H1 (cell line): Measurements from ENCODE around the gene R3HDM1. TPM values are rescaled to one million over a fixed set of nuclear protein-coding genes. Genes with fewer than 3 reads are reported as not detected.

Source experiments
- CTCF ChIA-PET: fragments of 300-600 bp; sonication (Branson Sonifier 250); formaldehyde crosslinking; loops from one replicate; lab custom pipeline; 2021; ENCODE audit not compliant: partially characterized antibody; lab: Charles Lee
- POLR2A ChIA-PET: fragments of 300-600 bp; sonication (Branson Sonifier 250); formaldehyde crosslinking; loops from one replicate; lab custom pipeline; 2021; ENCODE audit warnings: inconsistent platforms; ENCODE audit not compliant: partially characterized antibody; lab: Charles Lee
- DNase-seq, 2 experiments: peaks; one replicate each; pipeline versions ENCODE4 v3.0.0 to v3.0.0-alpha.2; 2010 to 2022; ENCODE audit warnings: low spot score in 2 of 2, low read depth in 1 of 2, mixed read lengths in 1 of 2
- FAIRE-seq: peaks from 2 replicates; lab custom pipeline; 2011; peaks lifted over from hg19 to GRCh38; lab: Jason Lieb, UNC
- H2AFZ ChIP-seq: 2 replicates; pipeline ENCODE4 v1.8.1; 2012; ENCODE audit warnings: low read length, inconsistent platforms
- H2AK5ac ChIP-seq: 2 replicates; pipeline ENCODE4 v1.6.1; 2013; ENCODE audit warnings: low read depth, low read length
- H2BK120ac ChIP-seq: replicated peaks from 2 replicates; pipeline ENCODE3; 2013; ENCODE audit warnings: low read depth, low read length, inconsistent platforms
- H2BK12ac ChIP-seq: 2 replicates; pipeline ENCODE4 v1.6.1; 2013; ENCODE audit warnings: low read depth, low read length
- H2BK15ac ChIP-seq: 2 replicates; pipeline ENCODE4 v1.6.1; 2013; ENCODE audit warnings: low read length
- H2BK20ac ChIP-seq: 2 replicates; pipeline ENCODE4 v1.6.1; 2013; ENCODE audit warnings: low read length
- H2BK5ac ChIP-seq: 2 replicates; pipeline ENCODE4 v1.6.1; 2013; ENCODE audit warnings: low read depth, low read length
- H3K14ac ChIP-seq: 2 replicates; pipeline ENCODE4 v1.6.1; 2013; ENCODE audit warnings: inconsistent platforms; ENCODE audit not compliant: insufficient read length
- H3K18ac ChIP-seq: 2 replicates; pipeline ENCODE4 v1.6.1; 2013; ENCODE audit warnings: low read length; ENCODE audit errors: extremely low read depth
- H3K23ac ChIP-seq: 2 replicates; pipeline ENCODE4 v1.6.1; 2013; ENCODE audit warnings: inconsistent platforms; ENCODE audit not compliant: insufficient read length
- H3K23me2 ChIP-seq: 2 replicates; pipeline ENCODE4 v1.6.1; 2013; ENCODE audit warnings: low read depth, low read length
- H3K27ac ChIP-seq: 2 replicates; pipeline ENCODE4 v1.6.1; 2011; ENCODE audit warnings: low read depth, low read length, inconsistent platforms
- H3K27me3 ChIP-seq, 4 experiments: replicated peaks in 1 of 4; 1 replicate in 1 of 4; 2 replicates in 3 of 4; pipeline versions ENCODE4 v1.6.1 to v1.8.1; 2011 to 2013; ENCODE audit warnings: low read length in 3 of 4, mild to moderate bottlenecking in 3 of 4, inconsistent platforms in 2 of 4, mixed read lengths in 2 of 4, moderate library complexity in 1 of 4; ENCODE audit not compliant: control insufficient read depth in 3 of 4, insufficient read depth in 3 of 4; ENCODE audit errors: extremely low read depth in 1 of 4
- H3K36me3 ChIP-seq, 4 experiments: 2 replicates each; pipeline versions ENCODE4 v1.6.1 to v1.8.1; 2011 to 2013; ENCODE audit warnings: mild to moderate bottlenecking in 4 of 4, low read length in 3 of 4, moderate library complexity in 2 of 4, control low read depth in 1 of 4, inconsistent platforms in 1 of 4; ENCODE audit not compliant: insufficient read depth in 4 of 4, control insufficient read depth in 2 of 4
- H3K4ac ChIP-seq: replicated peaks from 2 replicates; pipeline ENCODE3; 2013; ENCODE audit warnings: low read length, low read depth, mixed read lengths, inconsistent platforms; ENCODE audit not compliant: insufficient read length
- H3K4me1 ChIP-seq, 4 experiments: replicated peaks in 1 of 4; 1 replicate in 1 of 4; 2 replicates in 3 of 4; pipeline versions ENCODE4 v1.6.1 to v1.8.1; 2011 to 2013; ENCODE audit warnings: low read length in 3 of 4, inconsistent platforms in 2 of 4, mixed read lengths in 1 of 4; ENCODE audit not compliant: insufficient read depth in 4 of 4, control insufficient read depth in 3 of 4
- H3K4me2 ChIP-seq, 2 experiments: 2 replicates each; pipeline versions ENCODE4 v1.6.1 to v1.8.1; 2011 to 2013; ENCODE audit warnings: low read depth in 2 of 2, low read length in 2 of 2, control low read depth in 1 of 2, inconsistent platforms in 1 of 2, mild to moderate bottlenecking in 1 of 2; ENCODE audit not compliant: insufficient read depth in 1 of 2
- H3K4me3 ChIP-seq, 4 experiments: fragments of 200-600, 300-600 bp in 1 of 4; sonication (generic), shearing (Covaris generic), sonication (Bioruptor Twin) in 1 of 4; 2 replicates each; pipeline versions ENCODE4 v1.5.1 to v1.8.1; 2011 to 2016; ENCODE audit warnings: low read length in 4 of 4, low read depth in 3 of 4, control low read depth in 2 of 4, inconsistent platforms in 2 of 4, mild to moderate bottlenecking in 2 of 4, mixed read lengths in 1 of 4, moderate library complexity in 1 of 4; ENCODE audit not compliant: insufficient read depth in 2 of 4; ENCODE audit errors: extremely low read depth in 1 of 4
- H3K56ac ChIP-seq: replicated peaks from 2 replicates; pipeline ENCODE3; 2013; ENCODE audit warnings: low read depth, mild to moderate bottlenecking, mixed read lengths, low read length, inconsistent platforms; ENCODE audit not compliant: insufficient read length
- H3K79me1 ChIP-seq: 2 replicates; pipeline ENCODE4 v1.6.1; 2013; ENCODE audit warnings: low read depth, low read length, control low read depth
- H3K79me2 ChIP-seq, 2 experiments: 2 replicates each; pipeline versions ENCODE4 v1.6.1 to v1.8.1; 2012 to 2013; ENCODE audit warnings: low read length in 2 of 2, mild to moderate bottlenecking in 2 of 2, inconsistent platforms in 1 of 2; ENCODE audit not compliant: insufficient read depth in 2 of 2, control insufficient read depth in 1 of 2
- H3K9ac ChIP-seq, 4 experiments: replicated peaks in 1 of 4; 1 replicate in 1 of 4; 2 replicates in 3 of 4; pipeline versions ENCODE4 v1.6.1 to v1.8.1; 2011 to 2013; ENCODE audit warnings: low read depth in 3 of 4, low read length in 3 of 4, control low read depth in 2 of 4, mild to moderate bottlenecking in 2 of 4, moderate library complexity in 2 of 4, inconsistent platforms in 1 of 4; ENCODE audit errors: extremely low read depth in 1 of 4
- H3K9me3 ChIP-seq, 2 experiments: 2 replicates each; pipeline versions ENCODE4 v1.6.1 to v1.8.1; 2012 to 2013; ENCODE audit warnings: mild to moderate bottlenecking in 2 of 2, moderate library complexity in 2 of 2, control low read depth in 1 of 2, inconsistent platforms in 1 of 2, low read depth in 1 of 2, low read length in 1 of 2, mixed read lengths in 1 of 2; ENCODE audit not compliant: insufficient read depth in 2 of 2
- H4K20me1 ChIP-seq, 2 experiments: replicated peaks in 1 of 2; 2 replicates each; pipeline versions ENCODE3 to v1.8.1; 2011 to 2013; ENCODE audit warnings: inconsistent platforms in 2 of 2, low read length in 2 of 2, mild to moderate bottlenecking in 1 of 2; ENCODE audit not compliant: insufficient read depth in 2 of 2, control insufficient read depth in 1 of 2
- H4K5ac ChIP-seq: 2 replicates; pipeline ENCODE4 v1.6.1; 2013; ENCODE audit warnings: low read length, low read depth, mixed read lengths, inconsistent platforms; ENCODE audit not compliant: insufficient read length
- H4K8ac ChIP-seq: 2 replicates; pipeline ENCODE4 v1.8.0; 2013; ENCODE audit warnings: mild to moderate bottlenecking, moderate library complexity, low read length, inconsistent platforms; ENCODE audit not compliant: insufficient read depth; ENCODE audit errors: extremely low read depth
- H4K91ac ChIP-seq: replicated peaks from 2 replicates; pipeline ENCODE3; 2013; ENCODE audit warnings: low read length, mixed read lengths, inconsistent platforms; ENCODE audit not compliant: insufficient read length
- CEBPB ChIP-seq: IDR thresholded peaks from 2 replicates; pipeline ENCODE4 v1.6.1; 2012; ENCODE audit warnings: low read depth, low read length
- EP300 ChIP-seq, 2 experiments: IDR thresholded peaks; 1 replicate in 1 of 2; 2 replicates in 1 of 2; pipeline ENCODE4 v1.6.1; 2011 to 2012; ENCODE audit warnings: low read depth in 2 of 2, low read length in 2 of 2, mild to moderate bottlenecking in 2 of 2, borderline replicate concordance in 1 of 2, inconsistent platforms in 1 of 2, moderate library complexity in 1 of 2
- KDM1A ChIP-seq: fragments of 200-600, 300-600 bp; sonication (generic); IDR thresholded peaks from 2 replicates; pipeline ENCODE4 v1.7.1; 2016; ENCODE audit warnings: mild to moderate bottlenecking, low read length, borderline replicate concordance
- KDM4A ChIP-seq: IDR thresholded peaks from one replicate; pipeline ENCODE4 v1.7.1; 2012; ENCODE audit warnings: low read depth, mild to moderate bottlenecking, moderate library complexity, low read length, inconsistent platforms; ENCODE audit not compliant: severe bottlenecking
- KDM5A ChIP-seq: fragments of 200-600 bp; IDR thresholded peaks from 2 replicates; pipeline ENCODE4 v1.7.1; 2012; ENCODE audit warnings: mild to moderate bottlenecking, low read length, inconsistent platforms, mixed read lengths
- NANOG ChIP-seq: IDR thresholded peaks from 2 replicates; pipeline ENCODE4 v1.6.1; 2011; ENCODE audit warnings: low read length, low read depth, mild to moderate bottlenecking, inconsistent platforms; ENCODE audit not compliant: insufficient read depth, poor library complexity, severe bottlenecking
- NRF1 ChIP-seq: IDR thresholded peaks from 2 replicates; pipeline ENCODE4 v1.6.1; 2011; ENCODE audit warnings: mild to moderate bottlenecking, low read depth, low read length, improper control_type of control experiment
- PHF8 ChIP-seq: fragments of 200-600 bp; sonication (generic); conservative IDR thresholded peaks from 2 replicates; pipeline ENCODE4 v1.7.1; 2012; ENCODE audit warnings: low read depth, mild to moderate bottlenecking, inconsistent platforms, low read length, moderate library complexity
- SIN3A ChIP-seq, 2 experiments: IDR thresholded peaks in 1 of 2; conservative IDR thresholded peaks in 1 of 2; 2 replicates each; pipeline ENCODE4 v1.6.1; 2011 to 2012; ENCODE audit warnings: low read length in 2 of 2, improper control_type of control experiment in 1 of 2, low read depth in 1 of 2, mild to moderate bottlenecking in 1 of 2
- SRF ChIP-seq: IDR thresholded peaks from 2 replicates; pipeline ENCODE4 v1.6.1; 2011; ENCODE audit warnings: mild to moderate bottlenecking, low read depth, low read length, moderate library complexity
- TBP ChIP-seq: IDR thresholded peaks from 2 replicates; pipeline ENCODE4 v1.6.1; 2011; ENCODE audit warnings: low read depth, low read length, improper control_type of control experiment
- polyA plus RNA-seq, 7 experiments: library from polyadenylated mRNA; depleted of rRNA in 3 of 7; stranded (reverse) in 5 of 7; unstranded in 2 of 7; fragments of >200 nt in 5 of 7; fragments of 200-250 nt in 2 of 7; gene quantifications; 1 replicate in 5 of 7; 2 replicates in 1 of 7; 4 replicates in 1 of 7; pipeline versions ENCODE4 v1.2.1 to v1.2.3, GENCODE V29; 2011 to 2013; ENCODE audit warnings: missing spikeins in 2 of 7, mixed read lengths in 2 of 7
- total RNA-seq: library from RNA; stranded (reverse); fragmentation: NEBNext Ultra II Directional; extraction: Animal tissue kit (Norgen Biotek cat#: 25700); gene quantifications from 2 replicates; pipeline ENCODE4 v1.2.1, GENCODE V29; 2021
- TF ChIP-seq, protein P1 (sequence below): IDR thresholded peaks from 2 replicates; pipeline ENCODE4 v1.6.1; 2011; ENCODE audit warnings: low read length, improper control_type of control experiment

Gene R3HDM1
- total and polyA plus RNA-seq, 2 of the 8 experiments (the other 6 are each of a cell fraction or from before 2014, with no cell fraction given): 77.7 to 120 TPM

DNA sequence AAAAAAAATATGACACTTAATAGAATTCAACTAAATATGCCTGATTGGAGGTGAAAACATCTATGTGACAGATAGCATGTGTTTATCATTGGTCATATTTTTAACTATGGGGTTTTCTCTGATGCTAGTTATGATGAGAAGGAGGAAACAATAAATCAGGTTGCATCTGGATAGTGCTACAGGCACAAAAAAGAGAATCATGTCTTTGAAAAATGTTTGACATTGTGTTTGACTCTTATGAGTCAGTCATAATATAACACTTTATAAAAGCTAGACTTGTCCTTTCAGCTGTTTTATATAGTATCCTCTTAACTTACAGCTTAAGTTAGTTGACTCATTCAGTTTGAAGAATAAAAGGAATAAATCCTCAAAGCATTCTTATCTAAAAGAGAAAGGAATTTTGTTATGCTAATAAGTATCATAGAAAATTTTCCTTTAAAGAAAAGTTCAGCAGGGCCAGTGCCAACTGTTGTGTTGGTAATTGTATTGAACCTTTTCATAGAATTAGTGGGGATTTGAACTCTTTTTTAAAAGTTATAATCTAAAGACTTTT lies 131.9 kb downstream of the R3HDM1 start:
- Histone ChIP-seq H4K8ac (no peak overlapping the region), H3K36me3 (peaks cover 0 to 24% (median 5%) of the 10 kb centered on the region in 4 experiments; a peak in 4 of 8 replicates), H4K91ac (no peak overlapping the region), H2BK120ac (no peak overlapping the region), H3K27ac (no peak overlapping the region), H2BK20ac (no peak overlapping the region), H3K56ac (no peak overlapping the region), H3K23me2 (no peaks in the 10 kb centered on the region; the same call in 1 of the 2 replicates), H3K9me3 (no peaks in the 10 kb centered on the region), H3K23ac (no peak overlapping the region), H3K14ac (no peak overlapping the region), H3K4ac (no peak overlapping the region), H2BK12ac (no peak overlapping the region), H3K79me2 (no peaks in the 10 kb centered on the region), H4K20me1 (no peaks in the 10 kb centered on the region), H3K18ac (no peak overlapping the region), H3K4me2 (no peak overlapping the region), H3K4me1 (no peaks in the 10 kb centered on the region), H3K4me3 (no peak overlapping the region), H4K5ac (no peak overlapping the region), H3K27me3 (peaks cover 0 to 1% (median 0%) of the 10 kb centered on the region in 4 experiments; a peak in 1 of 7 replicates), H3K79me1 (no peaks in the 10 kb centered on the region), H2BK15ac (no peak overlapping the region), H2AK5ac (no peak overlapping the region), H3K9ac (no peak overlapping the region), H2BK5ac (no peak overlapping the region), H2AFZ (no peak overlapping the region)
- CTCF ChIA-PET: interaction anchor here (1.5 kb wide), 1 partner anchor 47 kb away, joined by 4 read pairs; no protein-coding TSS in a partner anchor
- FAIRE-seq (no peak), DNase-seq (no peak)
- POLR2A ChIA-PET: no interaction called here
- TF ChIP-seq, protein P1, sequence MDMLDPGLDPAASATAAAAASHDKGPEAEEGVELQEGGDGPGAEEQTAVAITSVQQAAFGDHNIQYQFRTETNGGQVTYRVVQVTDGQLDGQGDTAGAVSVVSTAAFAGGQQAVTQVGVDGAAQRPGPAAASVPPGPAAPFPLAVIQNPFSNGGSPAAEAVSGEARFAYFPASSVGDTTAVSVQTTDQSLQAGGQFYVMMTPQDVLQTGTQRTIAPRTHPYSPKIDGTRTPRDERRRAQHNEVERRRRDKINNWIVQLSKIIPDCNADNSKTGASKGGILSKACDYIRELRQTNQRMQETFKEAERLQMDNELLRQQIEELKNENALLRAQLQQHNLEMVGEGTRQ: no peak
- TF ChIP-seq NRF1: no peak
- TF ChIP-seq KDM1A: no peak
- TF ChIP-seq KDM4A: no peak
- TF ChIP-seq TBP: no peak
- TF ChIP-seq KDM5A: no peak
- no peak for TF ChIP-seq SIN3A (conservative IDR thresholded peaks at IDR 0.05 in 1 of 2, IDR thresholded peaks at IDR 0.05 in 1 of 2; ENCODE audit: low read depth in 1 of 2, low read length in 2 of 2)
- TF ChIP-seq SRF: no peak
- no peak for TF ChIP-seq PHF8
- no peak for TF ChIP-seq NANOG
- no peak for TF ChIP-seq EP300 (IDR thresholded peaks at IDR 0.05; ENCODE audit: borderline replicate concordance in 1 of 2, low read depth in 2 of 2, low read length in 2 of 2)
- TF ChIP-seq CEBPB: no peak
